Caco-2 (cell line): ENCODE measurements around the gene UFM1. TPM values are rescaled to one million over a fixed set of nuclear protein-coding genes. Genes with fewer than 3 reads are reported as not detected.

Source experiments
- BruUV-seq: library from RNA; stranded (reverse); fragments of 400-500 nt; replicated peaks from 2 replicates; lab custom pipeline; 2021; lab: Mats Ljungman, UMichigan
- CTCF ChIA-PET: fragments of 300-600 bp; sonication (Branson Sonifier 250); formaldehyde crosslinking; loops from one replicate; lab custom pipeline; 2022; ENCODE audit warnings: antibody characterized with exemption; lab: Charles Lee
- POLR2A ChIA-PET: fragments of 300-600 bp; sonication (Branson Sonifier 250); formaldehyde crosslinking; loops from one replicate; lab custom pipeline; 2022; ENCODE audit warnings: antibody characterized with exemption; lab: Charles Lee
- DNase-seq, 2 experiments: peaks; one replicate each; pipeline versions ENCODE4 v3.0.0 to v3.0.0-alpha.2; 2020 to 2022
- H3K27me3 ChIP-seq: replicated peaks from 2 replicates; pipeline ENCODE4 v1.6.0; 2011; ENCODE audit warnings: low read length; ENCODE audit not compliant: control insufficient read depth, insufficient read depth
- H3K36me3 ChIP-seq: 2 replicates; pipeline ENCODE4 v1.5.1; 2011; ENCODE audit warnings: low read length; ENCODE audit not compliant: control insufficient read depth, insufficient read depth
- H3K4me1 ChIP-seq: fragments of 250-450 bp; sonication (Bioruptor Pico); 2 replicates; pipeline ENCODE4 v1.5.1; 2020; ENCODE audit warnings: mild to moderate bottlenecking
- H3K4me3 ChIP-seq: 2 replicates; pipeline ENCODE4 v1.5.1; 2011; ENCODE audit warnings: low read depth, mild to moderate bottlenecking, control low read depth, low read length
- H3K9me3 ChIP-seq: fragments of 250-450 bp; sonication (Bioruptor Pico); 2 replicates; pipeline ENCODE4 v1.5.1; 2020; ENCODE audit warnings: mild to moderate bottlenecking, moderate library complexity
- H3K27ac Mint-ChIP-seq: one replicate; pipeline ENCODE4 v1.8.0; 2022; ENCODE audit warnings: mixed read lengths; ENCODE audit not compliant: unreplicated experiment
- H3K27me3 Mint-ChIP-seq: one replicate; pipeline ENCODE4 v1.8.0; 2022; ENCODE audit warnings: mixed read lengths; ENCODE audit not compliant: insufficient read depth, unreplicated experiment
- H3K36me3 Mint-ChIP-seq: one replicate; pipeline ENCODE4 v1.8.0; 2022; ENCODE audit warnings: mild to moderate bottlenecking, mixed read lengths; ENCODE audit not compliant: insufficient read depth, unreplicated experiment
- H3K4me1 Mint-ChIP-seq: one replicate; pipeline ENCODE4 v1.8.0; 2022; ENCODE audit warnings: low read depth, mixed read lengths; ENCODE audit not compliant: unreplicated experiment
- H3K4me3 Mint-ChIP-seq: one replicate; pipeline ENCODE4 v1.8.0; 2022; ENCODE audit warnings: mild to moderate bottlenecking, moderate library complexity, mixed read lengths; ENCODE audit not compliant: unreplicated experiment
- H3K9me3 Mint-ChIP-seq: one replicate; pipeline ENCODE4 v1.8.0; 2022; ENCODE audit warnings: mixed read lengths; ENCODE audit not compliant: unreplicated experiment
- CTCF ChIP-seq, 2 experiments: fragments of 200-600 bp in 1 of 2; IDR thresholded peaks; 1 replicate in 1 of 2; 2 replicates in 1 of 2; pipeline versions ENCODE4 v1.5.1 to v1.8.0; 2011 to 2022; ENCODE audit warnings: antibody characterized with exemption in 1 of 2, control low read depth in 1 of 2, inconsistent platforms in 1 of 2, low read depth in 1 of 2, low read length in 1 of 2, mild to moderate bottlenecking in 1 of 2, moderate library complexity in 1 of 2; ENCODE audit not compliant: insufficient read depth in 1 of 2, severe bottlenecking in 1 of 2, unreplicated experiment in 1 of 2
- intact Hi-C: fragments of 100-400 bp; cut with micrococcal nuclease; formaldehyde crosslinking; loops from one replicate; pipeline ENCODE4 v1.10.0; 2022; ENCODE audit not compliant: unreplicated experiment
- total RNA-seq: library from RNA; stranded (reverse); gene quantifications from 2 replicates; pipeline ENCODE4 v1.2.3, GENCODE V29; 2022

UFM1 gene
- total RNA-seq, 1 experiment from 2014 or later: 106 TPM

GRCh38 chr13:38321654-38322053 is 28.0 kb upstream of the UFM1 start:
- Mint-ChIP-seq H3K9me3 (peaks cover 10% of the 10 kb centered on the region), H3K27me3 (no peaks in the 10 kb centered on the region), H3K36me3 (peaks cover 5% of the 10 kb centered on the region), H3K27ac (no peak overlapping the region), H3K4me1 (no peaks in the 10 kb centered on the region), H3K4me3 (no peak overlapping the region)
- no peak for DNase-seq
- no peak overlapping the region for H3K4me3 ChIP-seq
- no peaks in the 10 kb centered on the region for H3K36me3 ChIP-seq
- no peaks in the 10 kb centered on the region for H3K4me1 ChIP-seq
- POLR2A ChIA-PET: no interaction called here
- CTCF ChIA-PET: no interaction called here
- intact Hi-C loops: no loop called here
- no peak for TF ChIP-seq CTCF (IDR thresholded peaks at IDR 0.05; ENCODE audit: insufficient read depth in 1 of 2, low read depth in 1 of 2, low read length in 1 of 2, severe bottlenecking in 1 of 2, unreplicated experiment in 1 of 2)
- no peaks in the 10 kb centered on the region for H3K27me3 ChIP-seq
- H3K9me3 ChIP-seq: no peaks in the 10 kb centered on the region
- no TSS peak for BruUV-seq

- Mint-ChIP-seq H3K4me3 (no peak overlapping the region), H3K4me1 (no peaks in the 10 kb centered on the region), H3K27ac (no peak overlapping the region), H3K9me3 (peaks cover 10% of the 10 kb centered on the region), H3K36me3 (peaks cover 10% of the 10 kb centered on the region), H3K27me3 (no peaks in the 10 kb centered on the region)
- ChIA-PET CTCF (no interaction called here), POLR2A (no interaction called here)
- Histone ChIP-seq H3K27me3 (no peaks in the 10 kb centered on the region), H3K9me3 (no peaks in the 10 kb centered on the region), H3K36me3 (no peaks in the 10 kb centered on the region), H3K4me1 (no peaks in the 10 kb centered on the region), H3K4me3 (no peak overlapping the region)
- no peak for DNase-seq
- no peak for TF ChIP-seq CTCF (IDR thresholded peaks at IDR 0.05; ENCODE audit: insufficient read depth in 1 of 2, low read depth in 1 of 2, low read length in 1 of 2, severe bottlenecking in 1 of 2, unreplicated experiment in 1 of 2)
- intact Hi-C loops: no loop called here
- BruUV-seq: no TSS peak
Observed at GRCh38 chr13:38325426-38325825, 24.2 kb upstream of the UFM1 start.

GRCh38 chr13:38328699-38329098 is 21.0 kb upstream of the UFM1 start:
- no TSS peak for BruUV-seq
- H3K9me3 ChIP-seq: no peaks in the 10 kb centered on the region
- Mint-ChIP-seq H3K36me3 (peaks cover 8% of the 10 kb centered on the region), H3K9me3 (peaks cover 10% of the 10 kb centered on the region), H3K27me3 (no peaks in the 10 kb centered on the region), H3K27ac (no peak overlapping the region), H3K4me3 (no peak overlapping the region), H3K4me1 (no peaks in the 10 kb centered on the region)
- POLR2A ChIA-PET: no interaction called here
- no peak for DNase-seq
- CTCF ChIA-PET: no interaction called here
- H3K4me3 ChIP-seq: no peak overlapping the region
- H3K4me1 ChIP-seq: no peaks in the 10 kb centered on the region
- no peaks in the 10 kb centered on the region for H3K36me3 ChIP-seq
- H3K27me3 ChIP-seq: no peaks in the 10 kb centered on the region
- TF ChIP-seq CTCF (IDR thresholded peaks at IDR 0.05; ENCODE audit: insufficient read depth in 1 of 2, low read depth in 1 of 2, low read length in 1 of 2, severe bottlenecking in 1 of 2, unreplicated experiment in 1 of 2): no peak
- intact Hi-C loops: no loop called here
